Neural crest cell (in vitro differentiated cells): ENCODE data around the gene CBL. TPM values are rescaled to one million over a fixed set of nuclear protein-coding genes. Genes with fewer than 3 reads are reported as not detected.

ENCODE experiments used
- DNase-seq: peaks from one replicate; pipeline ENCODE4 v3.0.0; 2021; ENCODE audit warnings: low read depth, mixed read lengths, low spot score
- H3K27ac Mint-ChIP-seq: one replicate; pipeline ENCODE4 v1.8.0; 2021; ENCODE audit warnings: mild to moderate bottlenecking, mixed read lengths; ENCODE audit not compliant: unreplicated experiment
- H3K27me3 Mint-ChIP-seq: 2 replicates; pipeline ENCODE4 v1.8.0; 2021; ENCODE audit warnings: low read depth, mild to moderate bottlenecking, mixed read lengths
- H3K36me3 Mint-ChIP-seq: 2 replicates; pipeline ENCODE4 v1.8.0; 2021; ENCODE audit warnings: low read depth, mild to moderate bottlenecking, mixed read lengths
- H3K4me1 Mint-ChIP-seq: 2 replicates; pipeline ENCODE4 v1.8.0; 2021; ENCODE audit warnings: mixed read lengths
- H3K4me3 Mint-ChIP-seq: one replicate; pipeline ENCODE4 v1.8.0; 2021; ENCODE audit warnings: mild to moderate bottlenecking, mixed read lengths
- H3K9me3 Mint-ChIP-seq: 2 replicates; pipeline ENCODE4 v1.8.0; 2021; ENCODE audit warnings: mixed read lengths
- total RNA-seq: library from RNA; stranded (reverse); gene quantifications from 2 replicates; pipeline ENCODE4 v1.2.1, GENCODE V29; 2021
- TF ChIP-seq, protein P1 (sequence below): fragments of 200-600 bp; sonication (generic); conservative IDR thresholded peaks from 2 replicates; pipeline ENCODE4 v1.5.0; 2021; ENCODE audit warnings: antibody characterized with exemption, mild to moderate bottlenecking

Gene CBL
- total RNA-seq, 1 donor from 2014 or later: 43.5 TPM

DNA sequence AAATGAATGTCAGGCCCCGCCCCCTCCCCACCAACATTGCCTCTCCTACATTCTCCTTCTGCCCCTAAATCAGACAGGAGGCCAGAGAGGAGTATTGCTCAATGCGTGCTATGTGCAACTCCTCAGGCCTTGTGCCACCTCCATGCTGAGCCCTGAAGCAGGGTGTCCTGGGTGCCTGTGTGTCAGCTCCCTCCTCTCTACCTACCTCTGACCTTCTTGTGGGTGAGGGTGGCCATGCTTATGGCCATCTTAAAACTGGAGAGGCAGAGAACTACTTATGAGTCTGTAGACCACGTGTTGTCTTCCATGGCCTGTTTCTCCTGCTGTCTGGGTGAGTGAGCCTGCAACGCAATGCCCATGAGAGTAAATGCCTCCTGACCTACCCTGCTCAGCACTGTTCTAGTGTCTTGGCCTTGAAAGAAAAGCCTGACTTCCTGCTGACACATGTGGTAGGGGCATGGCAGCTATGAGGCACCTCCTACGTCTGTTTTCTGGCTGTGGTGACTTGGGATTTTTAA lies 100.3 kb downstream of the CBL start:
- no peak for DNase-seq
- Mint-ChIP-seq H3K4me1 (no peaks in the 10 kb centered on the region), H3K27me3 (no peaks in the 10 kb centered on the region), H3K36me3 (peaks cover 3% of the 10 kb centered on the region), H3K9me3 (no peaks in the 10 kb centered on the region), H3K27ac (no peak overlapping the region), H3K4me3 (no peak overlapping the region)
- TF ChIP-seq, protein P1, sequence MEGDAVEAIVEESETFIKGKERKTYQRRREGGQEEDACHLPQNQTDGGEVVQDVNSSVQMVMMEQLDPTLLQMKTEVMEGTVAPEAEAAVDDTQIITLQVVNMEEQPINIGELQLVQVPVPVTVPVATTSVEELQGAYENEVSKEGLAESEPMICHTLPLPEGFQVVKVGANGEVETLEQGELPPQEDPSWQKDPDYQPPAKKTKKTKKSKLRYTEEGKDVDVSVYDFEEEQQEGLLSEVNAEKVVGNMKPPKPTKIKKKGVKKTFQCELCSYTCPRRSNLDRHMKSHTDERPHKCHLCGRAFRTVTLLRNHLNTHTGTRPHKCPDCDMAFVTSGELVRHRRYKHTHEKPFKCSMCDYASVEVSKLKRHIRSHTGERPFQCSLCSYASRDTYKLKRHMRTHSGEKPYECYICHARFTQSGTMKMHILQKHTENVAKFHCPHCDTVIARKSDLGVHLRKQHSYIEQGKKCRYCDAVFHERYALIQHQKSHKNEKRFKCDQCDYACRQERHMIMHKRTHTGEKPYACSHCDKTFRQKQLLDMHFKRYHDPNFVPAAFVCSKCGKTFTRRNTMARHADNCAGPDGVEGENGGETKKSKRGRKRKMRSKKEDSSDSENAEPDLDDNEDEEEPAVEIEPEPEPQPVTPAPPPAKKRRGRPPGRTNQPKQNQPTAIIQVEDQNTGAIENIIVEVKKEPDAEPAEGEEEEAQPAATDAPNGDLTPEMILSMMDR: no peak

DNA sequence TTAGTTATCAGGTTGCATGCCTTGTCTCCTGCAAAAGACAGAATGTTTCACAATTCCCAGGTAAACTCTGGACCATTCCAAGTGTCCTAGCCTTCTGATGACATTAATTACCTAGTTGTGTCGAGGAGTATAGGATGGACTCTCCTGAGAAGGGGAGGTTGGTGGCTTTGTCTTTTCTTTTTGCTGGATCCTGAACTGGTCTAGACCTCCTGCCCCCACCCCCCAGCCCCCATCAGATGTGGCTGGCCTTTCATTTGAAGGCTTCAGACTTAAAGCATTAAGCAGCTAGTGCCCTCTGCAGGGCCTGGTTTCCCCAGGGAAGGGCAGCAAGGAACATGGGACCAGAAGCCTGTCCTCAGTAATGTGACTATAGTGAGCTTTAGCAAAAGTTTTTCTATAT lies 101.1 kb downstream of the CBL start:
- Mint-ChIP-seq H3K36me3 (peaks cover 3% of the 10 kb centered on the region), H3K4me1 (no peaks in the 10 kb centered on the region), H3K27ac (no peak overlapping the region), H3K9me3 (no peaks in the 10 kb centered on the region), H3K27me3 (no peaks in the 10 kb centered on the region), H3K4me3 (peak overlapping the region; percentile 15)
- TF ChIP-seq, protein P1: no peak
- no peak for DNase-seq

DNA sequence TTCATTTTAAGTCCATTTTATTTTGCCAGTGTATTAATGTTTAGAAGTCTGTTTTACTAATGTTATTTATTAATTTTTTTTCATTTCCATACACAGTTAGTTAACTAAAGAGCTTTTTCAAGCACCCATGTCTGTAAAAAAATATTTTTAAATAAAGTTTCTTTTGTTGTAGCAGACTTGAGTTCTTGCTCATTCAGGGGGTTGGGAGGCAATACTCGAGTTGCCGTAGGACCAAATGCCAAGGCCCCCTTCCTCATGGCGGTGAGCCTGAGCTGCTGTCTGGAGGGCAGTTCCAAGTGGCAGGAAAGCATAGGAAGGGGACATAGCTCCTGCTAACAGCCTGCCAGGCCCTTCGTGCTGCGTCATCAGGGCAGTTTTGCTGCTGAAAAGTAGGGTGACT lies 101.8 kb downstream of the CBL start:
- Mint-ChIP-seq H3K4me3 (no peak overlapping the region), H3K9me3 (no peaks in the 10 kb centered on the region), H3K36me3 (peaks cover 3% of the 10 kb centered on the region), H3K4me1 (no peaks in the 10 kb centered on the region), H3K27ac (no peak overlapping the region), H3K27me3 (no peaks in the 10 kb centered on the region)
- TF ChIP-seq, protein P1: no peak
- DNase-seq: no peak

DNA sequence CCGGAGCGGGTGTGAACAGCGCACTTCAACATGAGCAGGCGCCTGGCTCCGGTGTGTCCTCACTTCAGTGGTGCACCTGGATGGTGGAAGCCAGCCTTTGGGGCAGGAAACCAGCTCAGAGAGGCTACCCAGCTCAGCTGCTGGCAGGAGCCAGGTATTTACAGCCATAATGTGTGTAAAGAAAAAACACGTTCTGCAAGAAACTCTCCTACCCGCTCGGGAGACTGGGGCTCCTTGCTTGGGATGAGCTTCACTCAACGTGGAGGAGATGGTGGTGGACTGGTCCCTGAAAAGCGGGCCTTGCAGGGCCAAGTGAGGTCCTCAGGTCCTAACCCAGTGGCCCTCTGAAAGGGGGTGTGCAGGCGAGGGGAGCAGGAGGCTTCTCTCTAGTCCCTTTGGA lies 103.3 kb downstream of the CBL start:
- Mint-ChIP-seq H3K4me3 (peak overlapping the region; percentile 68), H3K9me3 (no peaks in the 10 kb centered on the region), H3K27ac (peak overlapping the region; percentile 97), H3K4me1 (no peaks in the 10 kb centered on the region), H3K27me3 (peaks cover 4% of the 10 kb centered on the region), H3K36me3 (peaks cover 3% of the 10 kb centered on the region)
- no peak for DNase-seq
- TF ChIP-seq, protein P1: no peak

DNA sequence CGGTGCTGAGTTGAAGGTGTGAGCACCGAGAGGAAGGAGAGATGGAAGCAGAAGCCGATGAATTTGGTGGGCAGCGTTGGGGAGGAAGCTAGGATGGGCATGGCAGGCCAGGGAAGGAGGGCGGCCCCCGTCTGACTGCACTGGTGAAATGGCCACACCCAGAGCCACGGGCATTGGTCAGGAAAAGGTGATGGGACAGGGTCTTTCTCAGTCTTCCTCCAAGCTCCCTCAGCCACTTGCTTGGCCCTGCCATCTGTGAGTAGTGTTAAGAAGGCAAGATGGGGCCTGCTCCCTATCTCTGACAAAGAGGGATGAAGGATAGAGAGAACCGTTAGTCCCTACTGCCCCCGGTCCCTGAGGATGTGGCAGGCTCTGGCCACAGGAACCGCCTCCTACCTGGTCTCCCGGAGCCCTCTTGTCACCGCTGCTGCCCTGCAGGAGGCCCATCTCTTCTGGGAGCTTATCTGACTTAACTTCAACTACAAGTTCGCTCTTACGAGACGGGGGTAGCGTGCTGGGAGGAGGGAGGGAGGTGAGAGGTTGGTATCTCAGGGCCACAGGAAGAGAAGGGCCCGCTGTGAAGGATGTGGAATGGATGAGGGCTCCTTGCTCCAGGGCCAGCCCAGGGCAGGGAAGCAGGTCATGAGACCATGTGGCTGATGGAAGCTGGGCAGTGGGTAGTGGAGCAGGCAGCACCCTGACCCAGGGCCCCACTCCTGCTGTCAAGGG lies 104.0 kb downstream of the CBL start:
- H3K4me1 Mint-ChIP-seq: no peaks in the 10 kb centered on the region
- peaks cover 10% of the 10 kb centered on the region for H3K27me3 Mint-ChIP-seq
- peak overlapping the region; percentile 68 for H3K4me3 Mint-ChIP-seq
- H3K36me3 Mint-ChIP-seq: peaks cover 3% of the 10 kb centered on the region
- peak overlapping the region; percentile 97 for H3K27ac Mint-ChIP-seq
- H3K9me3 Mint-ChIP-seq: no peaks in the 10 kb centered on the region
- no peak for DNase-seq
- TF ChIP-seq, protein P1: no peak
